ENCODE results near the gene RDH14. TPM values are rescaled to one million over a fixed set of nuclear protein-coding genes. Genes with fewer than 3 reads are reported as not detected.
A peak's percentile ranks its signal among the peaks of the same experiment; 100 is the strongest.

The RDH14 gene
- total RNA-seq, 1 experiment from 2014 or later, result 19.0 TPM

DNA sequence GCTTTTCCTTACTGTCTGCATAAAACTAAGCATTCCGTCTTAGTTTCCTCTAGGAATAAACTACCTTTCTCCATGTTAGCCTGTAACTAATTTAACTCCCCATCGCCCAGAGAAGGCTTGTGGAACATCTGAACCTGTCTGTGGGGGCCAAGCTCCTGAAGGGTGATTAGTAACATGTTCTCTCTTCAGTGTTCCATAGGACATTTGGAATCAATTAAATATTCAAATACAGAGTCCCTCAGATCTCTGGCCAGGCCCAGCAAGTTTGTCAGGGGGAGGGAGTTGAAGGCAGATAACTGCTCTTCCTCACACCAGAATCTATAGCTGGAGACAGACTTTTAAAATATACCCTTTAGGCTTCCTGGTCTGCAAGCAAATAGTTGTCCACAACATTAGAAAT is 8.8 kb downstream of the RDH14 start:
- Histone ChIP-seq H3K27ac (ENCODE audit: low read depth, low read length, poor library complexity, severe bottlenecking) (no peak overlapping the region), H3K9me3 (ENCODE audit: low read depth, low read length, poor library complexity, severe bottlenecking) (no peaks in the 10 kb centered on the region), H3K4me1 (ENCODE audit: insufficient read depth, low read length, poor library complexity, severe bottlenecking) (peaks cover 11% of the 10 kb centered on the region), H3K36me3 (ENCODE audit: insufficient read depth, low read length, poor library complexity, severe bottlenecking) (peaks cover 8% of the 10 kb centered on the region), H3K27me3 (replicated peaks; ENCODE audit: insufficient read depth, low read depth, low read length, poor library complexity) (no peaks in the 10 kb centered on the region), H3K4me3 (ENCODE audit: low read depth, low read length, poor library complexity, severe bottlenecking) (no peak overlapping the region)
- TF ChIP-seq EZH2 (IDR thresholded peaks at IDR 0.05; ENCODE audit: borderline replicate concordance, low read depth, low read length, poor library complexity, severe bottlenecking), result no peak
- TF ChIP-seq, protein P1, sequence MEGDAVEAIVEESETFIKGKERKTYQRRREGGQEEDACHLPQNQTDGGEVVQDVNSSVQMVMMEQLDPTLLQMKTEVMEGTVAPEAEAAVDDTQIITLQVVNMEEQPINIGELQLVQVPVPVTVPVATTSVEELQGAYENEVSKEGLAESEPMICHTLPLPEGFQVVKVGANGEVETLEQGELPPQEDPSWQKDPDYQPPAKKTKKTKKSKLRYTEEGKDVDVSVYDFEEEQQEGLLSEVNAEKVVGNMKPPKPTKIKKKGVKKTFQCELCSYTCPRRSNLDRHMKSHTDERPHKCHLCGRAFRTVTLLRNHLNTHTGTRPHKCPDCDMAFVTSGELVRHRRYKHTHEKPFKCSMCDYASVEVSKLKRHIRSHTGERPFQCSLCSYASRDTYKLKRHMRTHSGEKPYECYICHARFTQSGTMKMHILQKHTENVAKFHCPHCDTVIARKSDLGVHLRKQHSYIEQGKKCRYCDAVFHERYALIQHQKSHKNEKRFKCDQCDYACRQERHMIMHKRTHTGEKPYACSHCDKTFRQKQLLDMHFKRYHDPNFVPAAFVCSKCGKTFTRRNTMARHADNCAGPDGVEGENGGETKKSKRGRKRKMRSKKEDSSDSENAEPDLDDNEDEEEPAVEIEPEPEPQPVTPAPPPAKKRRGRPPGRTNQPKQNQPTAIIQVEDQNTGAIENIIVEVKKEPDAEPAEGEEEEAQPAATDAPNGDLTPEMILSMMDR (conservative IDR thresholded peaks at IDR 0.05; ENCODE audit: low read depth, low read length), result no peak
- peak; percentile 6 for DNase-seq (ENCODE audit: low spot score)
- POLR2A ChIA-PET (ENCODE audit: low non-redundant PET), result no interaction called here
- CTCF ChIA-PET, result no interaction called here
- intact Hi-C loops (cut with micrococcal nuclease; ENCODE audit: unreplicated experiment), result no loop called here
- BruUV-seq (replicated peaks), result no TSS peak

DNA sequence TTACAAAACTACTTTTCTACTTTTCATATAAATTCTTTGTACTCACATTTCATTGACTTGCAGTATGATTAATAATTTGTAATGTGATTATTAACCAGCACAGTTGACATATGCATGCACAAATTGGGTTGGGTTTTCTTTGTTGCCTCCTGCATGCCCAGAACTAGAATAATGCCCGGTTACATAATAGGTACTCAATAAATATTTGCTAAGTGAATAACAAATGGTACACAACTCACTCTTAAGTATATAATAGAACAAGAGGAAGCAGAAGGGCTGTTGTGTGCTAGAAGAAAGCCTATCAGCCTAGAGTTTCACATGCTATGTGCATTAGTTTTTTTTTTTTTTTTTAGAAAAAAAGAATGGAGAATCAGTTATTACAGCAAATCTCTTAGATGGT is 9.3 kb downstream of the RDH14 start:
- no peak overlapping the region for H3K4me3 ChIP-seq (ENCODE audit: low read depth, low read length, poor library complexity, severe bottlenecking)
- DNase-seq (ENCODE audit: low spot score), result no peak
- ChIA-PET POLR2A (ENCODE audit: low non-redundant PET) (no interaction called here), CTCF (no interaction called here)
- no peak overlapping the region for H3K27ac ChIP-seq (ENCODE audit: low read depth, low read length, poor library complexity, severe bottlenecking)
- TF ChIP-seq, protein P1 (conservative IDR thresholded peaks at IDR 0.05; ENCODE audit: low read depth, low read length), result no peak
- TF ChIP-seq EZH2 (IDR thresholded peaks at IDR 0.05; ENCODE audit: borderline replicate concordance, low read depth, low read length, poor library complexity, severe bottlenecking), result no peak
- BruUV-seq (replicated peaks), result no TSS peak
- H3K4me1 ChIP-seq (ENCODE audit: insufficient read depth, low read length, poor library complexity, severe bottlenecking), result peaks cover 16% of the 10 kb centered on the region
- no peaks in the 10 kb centered on the region for H3K27me3 ChIP-seq (replicated peaks; ENCODE audit: insufficient read depth, low read depth, low read length, poor library complexity)
- H3K9me3 ChIP-seq (ENCODE audit: low read depth, low read length, poor library complexity, severe bottlenecking), result no peaks in the 10 kb centered on the region
- H3K36me3 ChIP-seq (ENCODE audit: insufficient read depth, low read length, poor library complexity, severe bottlenecking), result peaks cover 8% of the 10 kb centered on the region
- intact Hi-C loops (cut with micrococcal nuclease; ENCODE audit: unreplicated experiment), result no loop called here

DNA sequence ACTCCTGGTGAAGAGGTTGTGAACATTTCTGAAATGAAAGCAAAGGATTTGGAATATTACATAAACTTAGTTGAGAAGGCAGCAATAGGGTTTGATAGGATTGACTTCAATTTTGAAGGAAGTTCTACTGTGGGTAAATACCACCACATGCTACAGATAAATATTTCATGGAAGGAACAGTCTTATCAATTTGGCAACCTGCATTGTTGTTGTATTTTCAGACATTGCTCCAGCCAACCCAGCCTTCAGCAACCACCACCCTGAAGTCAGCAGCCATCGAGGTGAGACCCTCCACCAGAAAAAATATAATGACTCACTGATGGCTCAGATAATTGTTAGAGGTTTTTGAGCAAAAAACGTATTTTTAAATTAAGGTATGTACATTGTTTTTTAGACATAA is 10.0 kb downstream of the RDH14 start:
- CTCF ChIA-PET, result no interaction called here
- Histone ChIP-seq H3K27ac (ENCODE audit: low read depth, low read length, poor library complexity, severe bottlenecking) (no peak overlapping the region), H3K27me3 (replicated peaks; ENCODE audit: insufficient read depth, low read depth, low read length, poor library complexity) (no peaks in the 10 kb centered on the region), H3K36me3 (ENCODE audit: insufficient read depth, low read length, poor library complexity, severe bottlenecking) (peaks cover 5% of the 10 kb centered on the region), H3K4me3 (ENCODE audit: low read depth, low read length, poor library complexity, severe bottlenecking) (no peak overlapping the region), H3K4me1 (ENCODE audit: insufficient read depth, low read length, poor library complexity, severe bottlenecking) (peaks cover 23% of the 10 kb centered on the region), H3K9me3 (ENCODE audit: low read depth, low read length, poor library complexity, severe bottlenecking) (no peaks in the 10 kb centered on the region)
- POLR2A ChIA-PET (ENCODE audit: low non-redundant PET), result no interaction called here
- no peak for TF ChIP-seq EZH2 (IDR thresholded peaks at IDR 0.05; ENCODE audit: borderline replicate concordance, low read depth, low read length, poor library complexity, severe bottlenecking)
- TF ChIP-seq, protein P1 (conservative IDR thresholded peaks at IDR 0.05; ENCODE audit: low read depth, low read length), result no peak
- BruUV-seq (replicated peaks), result no TSS peak
- DNase-seq (ENCODE audit: low spot score), result no peak
- intact Hi-C loops (cut with micrococcal nuclease; ENCODE audit: unreplicated experiment), result no loop called here
